Lower leg skin (tissue), 4 donors: ENCODE results near the gene RHO. TPM values are rescaled to one million over a fixed set of nuclear protein-coding genes. Genes with fewer than 3 reads are reported as not detected.

Source experiments
- DNase-seq, 2 donors: peaks; one replicate each; pipeline ENCODE4 v3.0.0-alpha.2; 2019; ENCODE audit warnings: low spot score in 2 of 2
- H3K4me3 ChIP-seq: fragments of 200-600 bp; sonication (generic); 2 replicates; pipeline ENCODE4 v1.5.1; 2017; ENCODE audit warnings: mild to moderate bottlenecking, low read depth; ENCODE audit not compliant: poor library complexity, severe bottlenecking
- CTCF ChIP-seq, 3 donors: fragments of 450-650 bp; IDR thresholded peaks; one replicate each; pipeline ENCODE4 v1.5.1; 2016; ENCODE audit warnings: antibody characterized with exemption in 3 of 3, mild to moderate bottlenecking in 3 of 3, moderate library complexity in 2 of 3
- POLR2A ChIP-seq, 2 donors: fragments of 450-650 bp; IDR thresholded peaks; one replicate each; pipeline ENCODE4 v1.6.1; 2016 to 2017; ENCODE audit warnings: antibody characterized with exemption in 2 of 2, mild to moderate bottlenecking in 1 of 2, moderate library complexity in 1 of 2
- WGBS, 2 donors: methylation state at CpG; one replicate each; pipeline ENCODE4 v1.1.5; 2018; 5-methylcytosine and 5-hydroxymethylcytosine counted together
- intact Hi-C: fragments of 100-400 bp; cut with DNase I; formaldehyde crosslinking; loops from one replicate; pipeline ENCODE4 v1.15.0; 2023; ENCODE audit warnings: low total_unique reads
- total RNA-seq, 4 donors: library from RNA; depleted of rRNA; stranded (reverse); fragments of >200 nt; gene quantifications; one replicate each; pipeline ENCODE4 v1.1.0, GENCODE V29; 2016

Gene RHO
- total RNA-seq, 4 donors from 2014 or later, result not detected

GRCh38 chr3:129579991-129580390, 51.6 kb downstream of the RHO start:
- intact Hi-C loops, result no loop called here
- DNase-seq, result no peak
- H3K4me3 ChIP-seq, result no peak overlapping the region
- TF ChIP-seq POLR2A (IDR thresholded peaks at IDR 0.05) (no peak), CTCF (IDR thresholded peaks at IDR 0.05) (no peak)
- 88 to 90% methylated on average over 8 to 10 of the region's 10 CpGs for WGBS, 2 donors

GRCh38 chr3:129581623-129582022, 53.2 kb downstream of the RHO start:
- DNase-seq, result no peak
- H3K4me3 ChIP-seq, result no peak overlapping the region
- TF ChIP-seq CTCF (IDR thresholded peaks at IDR 0.05) (no peak), POLR2A (IDR thresholded peaks at IDR 0.05) (no peak)
- 83 to 84% methylated on average over 8 of the region's 8 CpGs for WGBS, 2 donors
- intact Hi-C loops, result no loop called here

GRCh38 chr3:129582799-129583198, 54.4 kb downstream of the RHO start:
- TF ChIP-seq CTCF (IDR thresholded peaks at IDR 0.05) (no peak), POLR2A (IDR thresholded peaks at IDR 0.05) (no peak)
- WGBS, 2 donors, result 88 to 90% methylated on average over 5 of the region's 5 CpGs
- DNase-seq, result no peak
- H3K4me3 ChIP-seq, result no peak overlapping the region
- intact Hi-C loops, result no loop called here

GRCh38 chr3:129583289-129583688, 54.9 kb downstream of the RHO start:
- H3K4me3 ChIP-seq, result no peak overlapping the region
- DNase-seq, result no peak
- TF ChIP-seq CTCF (IDR thresholded peaks at IDR 0.05), result no peak
- no peak for TF ChIP-seq POLR2A (IDR thresholded peaks at IDR 0.05)
- WGBS, 2 donors, result 91 to 92% methylated on average over 9 of the region's 9 CpGs
- intact Hi-C loops, result no loop called here

GRCh38 chr3:129584631-129585030, 56.2 kb downstream of the RHO start:
- intact Hi-C loops, result no loop called here
- DNase-seq, result no peak
- TF ChIP-seq CTCF (IDR thresholded peaks at IDR 0.05), result no peak
- no peak for TF ChIP-seq POLR2A (IDR thresholded peaks at IDR 0.05)
- H3K4me3 ChIP-seq, result no peak overlapping the region
- 62 to 79% methylated on average over 3 of the region's 3 CpGs for WGBS, 2 donors

Other genes with a start within 250 kb of the RHO start
- gene HMCES, start 249.8 kb upstream of the RHO start, total RNA-seq, result 10 to 100 TPM; 25.2 to 34.9 (median 34.4) TPM
- not detected for gene EFCAB12, start 100.0 kb upstream of the RHO start, total RNA-seq
- gene MBD4, start 88.7 kb upstream of the RHO start, total RNA-seq, result 10 to 100 TPM; 14.5 to 36.9 (median 18.4) TPM
- 10 to 100 TPM; 10.1 to 31.1 (median 22.5) TPM for gene IFT122, start 88.4 kb upstream of the RHO start, total RNA-seq
- not detected for gene H1-8, start 14.5 kb downstream of the RHO start, total RNA-seq
- gene PLXND1, start 78.0 kb downstream of the RHO start, total RNA-seq, result 10 to 100 TPM; 24.0 to 42.6 (median 30.3) TPM